PC-9 (cell line): Measurements from ENCODE around the gene GYPA.
"Not testable (repeated sequence)": the region's sequence is repeated elsewhere in the genome, so short reads cannot be mapped to it uniquely, and the experiment has no call there.

Source experiments
- CTCF ChIP-seq: fragments of 200-600 bp; sonication (generic); conservative IDR thresholded peaks from 2 replicates; pipeline ENCODE4 v1.6.1; 2017; ENCODE audit warnings: mixed run types, antibody characterized with exemption, mild to moderate bottlenecking, moderate library complexity
- EZH2 ChIP-seq: fragments of 200-600 bp; sonication (generic); IDR thresholded peaks from 2 replicates; pipeline ENCODE4 v1.8.0; 2017; ENCODE audit warnings: antibody characterized with exemption, low read depth

GRCh38 chr4:144078746-144079145 lies 61.8 kb downstream of the GYPA start:
- TF ChIP-seq EZH2, CTCF: not testable (repeated sequence)
